Measurements from ENCODE around the gene GPR137B. TPM values are rescaled to one million over a fixed set of nuclear protein-coding genes. Genes with fewer than 3 reads are reported as not detected.

GPR137B gene
- total and polyA plus RNA-seq, 9 of the 15 experiments (the other 6 are each of a cell fraction or from before 2014, with no cell fraction given): 0.04 to 1.0 (median 0.62) TPM

- Histone ChIP-seq H3K4me1 (replicated peaks in 1 of 2; ENCODE audit: control insufficient read depth in 2 of 2, insufficient read depth in 2 of 2, low read length in 2 of 2) (no peaks in the 10 kb centered on the region), H2AFZ (ENCODE audit: low read depth, low read length) (no peak overlapping the region), H3K9me3 (replicated peaks; ENCODE audit: control insufficient read depth, insufficient read depth, low read depth, low read length) (peaks cover 6% of the 10 kb centered on the region; the same call in 1 of the 2 replicates), H3K4me3 (no peak overlapping the region), H3K4me2 (ENCODE audit: insufficient read depth, low read length) (no peak overlapping the region), H3K27ac (ENCODE audit: extremely low read depth, low read depth, low read length) (no peak overlapping the region), H3K9ac (ENCODE audit: insufficient read depth in 1 of 2, low read depth in 2 of 2, low read length in 2 of 2) (no peak overlapping the region), H4K20me1 (replicated peaks; ENCODE audit: control insufficient read depth, insufficient read depth, low read length) (no peaks in the 10 kb centered on the region), H3K9me1 (ENCODE audit: control insufficient read depth, insufficient read depth, low read length) (no peaks in the 10 kb centered on the region), H3K79me2 (ENCODE audit: control insufficient read depth, insufficient read depth, low read length) (no peaks in the 10 kb centered on the region), H3K36me3 (ENCODE audit: control insufficient read depth, insufficient read depth, low read length) (no peaks in the 10 kb centered on the region), H3K27me3 (ENCODE audit: control insufficient read depth in 2 of 2, insufficient read depth in 2 of 2, low read length in 2 of 2) (peaks cover 8 to 31% of the 10 kb centered on the region in 2 experiments; a peak in 4 of 5 replicates)
- WGBS (ENCODE audit: insufficient coverage, low coverage, missing lambda C conversion rate): 12% methylated on average over 10 of the region's 10 CpGs
- ChIA-PET CTCF (ENCODE audit: low intra/inter-chr PET ratio) (no interaction called here), POLR2A (no interaction called here)
- TF ChIP-seq TOE1 (IDR thresholded peaks at IDR 0.05; ENCODE audit: borderline replicate concordance): peak; percentile 79
- TF ChIP-seq TOE1 (CRISPR knock-in tag; IDR thresholded peaks at IDR 0.05; ENCODE audit: borderline replicate concordance, low read depth): no peak
- TF ChIP-seq CBFA2T2 (conservative IDR thresholded peaks at IDR 0.05): peak; percentile 60
- TF ChIP-seq FUS (optimal IDR thresholded peaks at IDR 0.05; ENCODE audit: low read depth, low read length): no peak
- peak; percentile 86 for TF ChIP-seq RAD51 (IDR thresholded peaks at IDR 0.05; ENCODE audit: borderline replicate concordance, low read depth)
- no peak for TF ChIP-seq E4F1 (CRISPR knock-in tag; IDR thresholded peaks at IDR 0.05; ENCODE audit: borderline replicate concordance)
- no peak for TF ChIP-seq ARID1B (IDR thresholded peaks at IDR 0.05)
- TF ChIP-seq ZNF239 (CRISPR knock-in tag; IDR thresholded peaks at IDR 0.05): peak; percentile 92
- TF ChIP-seq TFE3 (CRISPR knock-in tag; IDR thresholded peaks at IDR 0.05): peak; percentile 90
- no peak for TF ChIP-seq TCF7 (IDR thresholded peaks at IDR 0.05; ENCODE audit: borderline replicate concordance)
- TF ChIP-seq CBX1 (IDR thresholded peaks at IDR 0.05; ENCODE audit: low read depth): no peak
- no peak for DNase-seq (ENCODE audit: extremely low read depth in 1 of 4, low spot score in 3 of 4)
- no peak for ATAC-seq
- FAIRE-seq: no peak
- intact Hi-C loops (cut with micrococcal nuclease): no loop called here
- in situ Hi-C loops (cut with MboI): no loop called here
- BruUV-seq (replicated peaks): no TSS peak
These were observed 23.1 kb downstream of the GPR137B start for GRCh38 chr1:236165238-236165981.

Data from K562 (cell line).